ENCODE data around the gene CLSTN2. TPM values are rescaled to one million over a fixed set of nuclear protein-coding genes. Genes with fewer than 3 reads are reported as not detected.

The CLSTN2 gene
- total RNA-seq, 4 donors from 2014 or later, result 13.4 to 21.3 (median 19.4) TPM

GRCh38 chr3:140252812-140253656, 318.0 kb downstream of the CLSTN2 start:
- 70 to 74% methylated on average over 9 of the region's 9 CpGs for WGBS, 2 donors

GRCh38 chr3:140258222-140258724, 323.3 kb downstream of the CLSTN2 start:
- H3K27me3 ChIP-seq, result no peaks in the 10 kb centered on the region
- WGBS, 2 donors, result 68 to 77% methylated on average over 4 of the region's 4 CpGs
- no peak overlapping the region for H3K27ac ChIP-seq
- H3K4me1 ChIP-seq, result peaks cover 0 to 10% (median 3%) of the 10 kb centered on the region in 4 donors
- DNase-seq (ENCODE audit: low spot score in 2 of 2), result no peak
- H3K36me3 ChIP-seq, result no peaks in the 10 kb centered on the region
- no peak for TF ChIP-seq CTCF (IDR thresholded peaks at IDR 0.05)
- TF ChIP-seq EP300 (IDR thresholded peaks at IDR 0.05), result no peak
- no peaks in the 10 kb centered on the region for H3K9me3 ChIP-seq
- H3K4me3 ChIP-seq, result no peak overlapping the region

More at GRCh38 chr3:140252812-140253656, 318.0 kb downstream of the CLSTN2 start:
- no peak for DNase-seq (ENCODE audit: low spot score in 2 of 2)
- Histone ChIP-seq H3K36me3 (no peaks in the 10 kb centered on the region), H3K27me3 (no peaks in the 10 kb centered on the region), H3K4me1 (peaks cover 0 to 22% (median 8%) of the 10 kb centered on the region in 4 donors), H3K27ac (peak overlapping the region in 1 of 4 donors; percentile 70), H3K9me3 (no peaks in the 10 kb centered on the region), H3K4me3 (no peak overlapping the region)
- TF ChIP-seq EP300 (IDR thresholded peaks at IDR 0.05) (no peak), POLR2A (IDR thresholded peaks at IDR 0.05) (no peak), CTCF (IDR thresholded peaks at IDR 0.05) (no peak)

- Histone ChIP-seq H3K27me3 (no peaks in the 10 kb centered on the region), H3K36me3 (no peaks in the 10 kb centered on the region), H3K27ac (no peak overlapping the region), H3K9me3 (no peaks in the 10 kb centered on the region), H3K4me3 (no peak overlapping the region), H3K4me1 (no peaks in the 10 kb centered on the region)
- TF ChIP-seq EP300 (IDR thresholded peaks at IDR 0.05), result no peak
- TF ChIP-seq POLR2A (IDR thresholded peaks at IDR 0.05), result no peak
- no peak for TF ChIP-seq CTCF (IDR thresholded peaks at IDR 0.05)
- DNase-seq (ENCODE audit: low spot score in 2 of 2), result no peak
- WGBS, 2 donors, result 56 to 67% methylated on average over 5 of the region's 5 CpGs
These were observed 330.3 kb downstream of the CLSTN2 start for GRCh38 chr3:140265302-140265701.

GRCh38 chr3:140268103-140268502, 333.1 kb downstream of the CLSTN2 start:
- WGBS, 2 donors, result 75 to 81% methylated on average over 3 of the region's 3 CpGs
- no peak for TF ChIP-seq POLR2A (IDR thresholded peaks at IDR 0.05)
- no peak for TF ChIP-seq EP300 (IDR thresholded peaks at IDR 0.05)
- TF ChIP-seq CTCF (IDR thresholded peaks at IDR 0.05), result no peak
- no peak overlapping the region for H3K4me3 ChIP-seq

GRCh38 chr3:140268610-140269009, 333.6 kb downstream of the CLSTN2 start:
- Histone ChIP-seq H3K27ac (no peak overlapping the region), H3K36me3 (no peaks in the 10 kb centered on the region), H3K27me3 (no peaks in the 10 kb centered on the region), H3K4me1 (no peaks in the 10 kb centered on the region), H3K9me3 (no peaks in the 10 kb centered on the region), H3K4me3 (no peak overlapping the region)
- DNase-seq (ENCODE audit: low spot score in 2 of 2), result no peak
- 87 to 97% methylated on average over 2 of the region's 2 CpGs for WGBS, 2 donors
- TF ChIP-seq POLR2A (IDR thresholded peaks at IDR 0.05), result no peak
- TF ChIP-seq CTCF (IDR thresholded peaks at IDR 0.05), result no peak
- TF ChIP-seq EP300 (IDR thresholded peaks at IDR 0.05), result no peak

More at GRCh38 chr3:140268103-140268502, 333.1 kb downstream of the CLSTN2 start:
- DNase-seq (ENCODE audit: low spot score in 2 of 2), result no peak
- H3K9me3 ChIP-seq, result no peaks in the 10 kb centered on the region
- no peaks in the 10 kb centered on the region for H3K27me3 ChIP-seq
- H3K4me1 ChIP-seq, result no peaks in the 10 kb centered on the region
- no peak overlapping the region for H3K27ac ChIP-seq
- no peaks in the 10 kb centered on the region for H3K36me3 ChIP-seq

Measured in tibial nerve (tissue), 4 donors.